Erythroblast (primary cell): ENCODE measurements around the gene TLE7.

Experiments
- GATA1 ChIP-seq: IDR thresholded peaks from 2 replicates; pipeline ENCODE4 v1.6.1; 2011; ENCODE audit warnings: low read depth, mild to moderate bottlenecking, control low read depth, low read length, moderate library complexity
- POLR2A ChIP-seq: IDR thresholded peaks from 2 replicates; pipeline ENCODE4 v1.6.1; 2011; ENCODE audit warnings: mild to moderate bottlenecking, low read length

GRCh38 chr16:71399801-71400563 lies 41.9 kb downstream of the TLE7 start:
- TF ChIP-seq POLR2A (no peak), GATA1 (no peak)
